PC-9 (cell line): Measurements from ENCODE around the gene ZSCAN23.

Experiments used
- CTCF ChIP-seq: fragments of 200-600 bp; sonication (generic); conservative IDR thresholded peaks from 2 replicates; pipeline ENCODE4 v1.6.1; 2017; ENCODE audit warnings: mixed run types, antibody characterized with exemption, mild to moderate bottlenecking, moderate library complexity
- EZH2 ChIP-seq: fragments of 200-600 bp; sonication (generic); IDR thresholded peaks from 2 replicates; pipeline ENCODE4 v1.8.0; 2017; ENCODE audit warnings: antibody characterized with exemption, low read depth

DNA sequence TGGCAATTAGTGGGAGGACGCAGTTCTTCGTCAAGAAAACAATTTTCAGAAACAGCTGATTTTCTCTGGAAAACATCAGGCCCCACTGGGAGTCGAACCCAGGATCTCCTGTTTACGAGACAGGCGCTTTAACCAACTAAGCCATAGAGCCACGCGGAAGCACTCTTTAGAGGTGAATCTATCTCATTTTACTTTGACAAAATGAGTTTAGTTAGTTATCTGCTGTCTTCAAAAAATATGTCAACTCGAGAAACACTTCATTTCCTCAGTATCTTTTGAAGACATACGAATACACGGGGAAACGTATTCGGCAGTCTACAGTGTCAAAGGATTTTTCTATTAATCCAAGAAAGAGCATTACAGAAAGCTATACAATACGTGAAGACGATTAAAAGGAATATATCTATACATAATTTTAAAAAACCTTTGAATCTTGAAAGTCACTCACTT, 45.6 kb upstream of the ZSCAN23 start:
- TF ChIP-seq CTCF (no peak), EZH2 (no peak)
